Esophagus muscularis mucosa (tissue), 4 donors: ENCODE data around the gene DNAJB12. TPM values are rescaled to one million over a fixed set of nuclear protein-coding genes. Genes with fewer than 3 reads are reported as not detected.
A peak's percentile ranks its signal among the peaks of the same experiment; 100 is the strongest.

ENCODE experiments used
- DNase-seq: peaks from one replicate; pipeline ENCODE4 v3.0.0-alpha.2; 2017; ENCODE audit errors: extremely low spot score
- H3K27ac ChIP-seq, 4 donors: fragments of 200-600 bp; sonication (generic); replicated peaks in 1 of 4; 1 replicate in 3 of 4; 2 replicates in 1 of 4; pipeline ENCODE4 v1.5.1; 2016 to 2019; ENCODE audit warnings: mild to moderate bottlenecking in 1 of 4
- H3K27me3 ChIP-seq, 4 donors: fragments of 200-600 bp; sonication (generic); one replicate each; pipeline versions ENCODE4 v1.5.1 to v1.6.0; 2016 to 2019
- H3K36me3 ChIP-seq, 4 donors: fragments of 200-600 bp; sonication (generic); one replicate each; pipeline ENCODE4 v1.5.1; 2016 to 2019
- H3K4me1 ChIP-seq, 4 donors: fragments of 200-600 bp; sonication (generic); one replicate each; pipeline ENCODE4 v1.5.1; 2016 to 2019
- H3K4me3 ChIP-seq, 4 donors: fragments of 200-600 bp; sonication (generic); 1 replicate in 2 of 4; 2 replicates in 2 of 4; pipeline ENCODE4 v1.5.1; 2016 to 2019; ENCODE audit warnings: mild to moderate bottlenecking in 4 of 4, moderate library complexity in 1 of 4
- H3K9me3 ChIP-seq, 4 donors: fragments of 200-600 bp; sonication (generic); 1 replicate in 3 of 4; 2 replicates in 1 of 4; pipeline ENCODE4 v1.5.1; 2016 to 2019
- CTCF ChIP-seq, 3 experiments: fragments of 200-600 bp in 2 of 3; fragments of 450-650 bp in 1 of 3; sonication (generic) in 2 of 3; IDR thresholded peaks; one replicate each; pipeline ENCODE4 v1.5.1; 2017 to 2019; ENCODE audit warnings: antibody characterized with exemption in 3 of 3, mild to moderate bottlenecking in 2 of 3, moderate library complexity in 1 of 3
- EP300 ChIP-seq: sonication (generic); formaldehyde crosslinking; IDR thresholded peaks from one replicate; pipeline ENCODE4 v1.6.1; 2017; ENCODE audit warnings: antibody characterized with exemption
- POLR2A ChIP-seq: fragments of 450-650 bp; IDR thresholded peaks from one replicate; pipeline ENCODE4 v1.6.1; 2017; ENCODE audit warnings: antibody characterized with exemption, moderate library complexity, mild to moderate bottlenecking, low read depth
- POLR2AphosphoS5 ChIP-seq, 2 donors: sonication (generic); formaldehyde crosslinking; IDR thresholded peaks; one replicate each; pipeline ENCODE4 v1.6.1; 2017; ENCODE audit warnings: antibody characterized with exemption in 2 of 2
- WGBS: methylation state at CpG from one replicate; pipeline ENCODE4 v1.1.5; 2018; 5-methylcytosine and 5-hydroxymethylcytosine counted together
- intact Hi-C: fragments of 100-400 bp; cut with DNase I; formaldehyde crosslinking; loops from one replicate; pipeline ENCODE4 v1.15.1; 2023
- total RNA-seq, 4 donors: library from RNA; depleted of rRNA; stranded (reverse); fragments of >200 nt; gene quantifications; one replicate each; pipeline versions ENCODE4 v1.1.0 to v1.2.1, GENCODE V29; 2016

DNAJB12 gene
- total RNA-seq, 4 donors from 2014 or later = 27.8 to 46.5 (median 37.8) TPM

GRCh38 chr10:72316748-72317435 lies 37.8 kb downstream of the DNAJB12 start:
- Histone ChIP-seq H3K9me3 (no peaks in the 10 kb centered on the region), H3K27me3 (no peaks in the 10 kb centered on the region), H3K36me3 (no peaks in the 10 kb centered on the region), H3K27ac (peak overlapping the region; percentile 75 to 88 (median 83)), H3K4me3 (no peak overlapping the region), H3K4me1 (peaks cover 64 to 74% (median 72%) of the 10 kb centered on the region in 4 donors)
- DNase-seq = no peak
- intact Hi-C loops = no loop called here
- no peak for TF ChIP-seq POLR2A
- TF ChIP-seq CTCF (IDR thresholded peaks at IDR 0.05) = no peak
- TF ChIP-seq EP300 = no peak
- TF ChIP-seq POLR2AphosphoS5 (IDR thresholded peaks at IDR 0.05) = no peak
- 81% methylated on average over 7 of the region's 12 CpGs for WGBS

GRCh38 chr10:72316386-72316700 lies 38.4 kb downstream of the DNAJB12 start:
- Histone ChIP-seq H3K4me1 (peaks cover 62 to 72% (median 68%) of the 10 kb centered on the region in 4 donors), H3K27me3 (no peaks in the 10 kb centered on the region), H3K36me3 (no peaks in the 10 kb centered on the region), H3K4me3 (no peak overlapping the region), H3K9me3 (no peaks in the 10 kb centered on the region), H3K27ac (peak overlapping the region; percentile 75 to 88 (median 83))
- intact Hi-C loops = no loop called here
- no peak for DNase-seq
- TF ChIP-seq POLR2AphosphoS5 (IDR thresholded peaks at IDR 0.05) (no peak), POLR2A (no peak), CTCF (IDR thresholded peaks at IDR 0.05) (no peak), EP300 (no peak)
- WGBS = 64% methylated on average over 3 of the region's 3 CpGs

- no peaks in the 10 kb centered on the region for H3K36me3 ChIP-seq
- no peaks in the 10 kb centered on the region for H3K27me3 ChIP-seq
- TF ChIP-seq POLR2AphosphoS5 (IDR thresholded peaks at IDR 0.05) = peak; percentile 73 to 86
- no peak for TF ChIP-seq POLR2A
- no peak for DNase-seq
- intact Hi-C loops = no loop called here
- no peak overlapping the region for H3K4me3 ChIP-seq
- H3K4me1 ChIP-seq = peaks cover 56 to 70% (median 64%) of the 10 kb centered on the region in 4 donors
- 0% methylated on average over 1 of the region's 2 CpGs for WGBS
- no peaks in the 10 kb centered on the region for H3K9me3 ChIP-seq
- peak overlapping the region; percentile 75 to 88 (median 83) for H3K27ac ChIP-seq
Observed at GRCh38 chr10:72315611-72316385, 38.9 kb downstream of the DNAJB12 start.

- 62% methylated on average over 6 of the region's 7 CpGs for WGBS
- no peak for DNase-seq
- intact Hi-C loops = no loop called here
- H3K27ac ChIP-seq = peak overlapping the region; percentile 75 to 88 (median 83)
- TF ChIP-seq CTCF (IDR thresholded peaks at IDR 0.05) = no peak
- no peak for TF ChIP-seq EP300
- TF ChIP-seq POLR2AphosphoS5 (IDR thresholded peaks at IDR 0.05) = no peak
- TF ChIP-seq POLR2A = no peak
- H3K4me1 ChIP-seq = peaks cover 56 to 70% (median 64%) of the 10 kb centered on the region in 4 donors
- H3K36me3 ChIP-seq = no peaks in the 10 kb centered on the region
- no peak overlapping the region for H3K4me3 ChIP-seq
- no peaks in the 10 kb centered on the region for H3K9me3 ChIP-seq
- no peaks in the 10 kb centered on the region for H3K27me3 ChIP-seq
Observed at GRCh38 chr10:72315054-72315453, 39.7 kb downstream of the DNAJB12 start.

GRCh38 chr10:72314263-72314662 lies 40.5 kb downstream of the DNAJB12 start:
- no peaks in the 10 kb centered on the region for H3K36me3 ChIP-seq
- intact Hi-C loops = no loop called here
- 94% methylated on average over 7 of the region's 7 CpGs for WGBS
- H3K27me3 ChIP-seq = no peaks in the 10 kb centered on the region
- DNase-seq = no peak
- no peak overlapping the region for H3K27ac ChIP-seq
- peaks cover 59 to 70% (median 64%) of the 10 kb centered on the region in 4 donors for H3K4me1 ChIP-seq
- TF ChIP-seq POLR2A = no peak
- TF ChIP-seq POLR2AphosphoS5 (IDR thresholded peaks at IDR 0.05) = no peak
- TF ChIP-seq CTCF (IDR thresholded peaks at IDR 0.05) = no peak
- no peak for TF ChIP-seq EP300
- no peaks in the 10 kb centered on the region for H3K9me3 ChIP-seq
- no peak overlapping the region for H3K4me3 ChIP-seq
